Fibroblast of lung (primary cell): ENCODE measurements around the gene TARM1. TPM values are rescaled to one million over a fixed set of nuclear protein-coding genes. Genes with fewer than 3 reads are reported as not detected.

Experiments used
- DNase-seq, 2 donors: peaks; one replicate each; pipeline versions ENCODE4 v3.0.0 to v3.0.0-alpha.2; 2010; ENCODE audit warnings: low read depth in 2 of 2
- H2AFZ ChIP-seq: 2 replicates; pipeline ENCODE4 v1.5.1; 2012; ENCODE audit warnings: low read length, control low read depth, inconsistent platforms
- H3K27ac ChIP-seq: 2 replicates; pipeline ENCODE4 v1.5.1; 2011; ENCODE audit warnings: low read length, control low read depth; ENCODE audit not compliant: insufficient read depth
- H3K27me3 ChIP-seq: 2 replicates; pipeline ENCODE4 v1.5.1; 2011; ENCODE audit warnings: mild to moderate bottlenecking, low read length; ENCODE audit not compliant: control insufficient read depth, insufficient read depth
- H3K36me3 ChIP-seq: 2 replicates; pipeline ENCODE4 v1.5.1; 2011; ENCODE audit warnings: low read length; ENCODE audit not compliant: control insufficient read depth, insufficient read depth
- H3K4me1 ChIP-seq: 2 replicates; pipeline ENCODE4 v1.5.1; 2011; ENCODE audit warnings: low read length; ENCODE audit not compliant: control insufficient read depth, insufficient read depth; ENCODE audit errors: extremely low read depth
- H3K4me2 ChIP-seq: 2 replicates; pipeline ENCODE4 v1.5.1; 2011; ENCODE audit warnings: low read length, control low read depth; ENCODE audit not compliant: insufficient read depth; ENCODE audit errors: extremely low read depth
- H3K4me3 ChIP-seq, 4 experiments: fragments of 200-600 bp in 1 of 4; sonication (generic) in 1 of 4; replicated peaks in 1 of 4; 2 replicates each; pipeline ENCODE4 v1.5.1; 2011 to 2016; ENCODE audit warnings: low read length in 4 of 4, low read depth in 3 of 4, mild to moderate bottlenecking in 3 of 4, control low read depth in 2 of 4, inconsistent platforms in 1 of 4, mixed read lengths in 1 of 4; ENCODE audit not compliant: insufficient read depth in 1 of 4; ENCODE audit errors: control extremely low read depth in 1 of 4
- H3K79me2 ChIP-seq: 2 replicates; pipeline ENCODE4 v1.5.1; 2012; ENCODE audit warnings: mild to moderate bottlenecking, low read length, inconsistent platforms; ENCODE audit not compliant: control insufficient read depth, insufficient read depth
- H3K9ac ChIP-seq: 2 replicates; pipeline ENCODE4 v1.5.1; 2011; ENCODE audit warnings: mild to moderate bottlenecking, low read length, control low read depth; ENCODE audit not compliant: insufficient read depth
- H3K9me3 ChIP-seq: 2 replicates; pipeline ENCODE4 v1.5.1; 2012; ENCODE audit warnings: low read depth, low read length; ENCODE audit not compliant: control insufficient read depth, insufficient read depth
- H4K20me1 ChIP-seq: 2 replicates; pipeline ENCODE4 v1.5.1; 2011; ENCODE audit warnings: low read length; ENCODE audit not compliant: control insufficient read depth, insufficient read depth; ENCODE audit errors: extremely low read depth
- CTCF ChIP-seq, 2 donors: IDR thresholded peaks in 1 of 2; conservative IDR thresholded peaks in 1 of 2; 1 replicate in 1 of 2; 2 replicates in 1 of 2; pipeline ENCODE4 v1.5.1; 2011 to 2012; ENCODE audit warnings: low read length in 2 of 2, control low read depth in 1 of 2, inconsistent platforms in 1 of 2, low read depth in 1 of 2, mild to moderate bottlenecking in 1 of 2
- EZH2 ChIP-seq: IDR thresholded peaks from 2 replicates; pipeline ENCODE4 v1.5.1; 2012; ENCODE audit warnings: low read length, control low read depth, mild to moderate bottlenecking; ENCODE audit errors: missing control alignments
- polyA plus RNA-seq, 2 donors: library from polyadenylated mRNA; depleted of rRNA in 1 of 2; stranded (reverse) in 1 of 2; unstranded in 1 of 2; fragments of >200 nt; gene quantifications; 2 replicates each; pipeline ENCODE4 v1.2.1, GENCODE V29; 2011 to 2012; ENCODE audit warnings: missing spikeins in 1 of 2
- total RNA-seq: library from RNA; depleted of rRNA; stranded (reverse); fragments of >200 nt; gene quantifications from 2 replicates; pipeline ENCODE4 v1.2.1, GENCODE V29; 2014

TARM1 gene
- total and polyA plus RNA-seq, 2 donors (not counting 1 experiment from before 2014, with no cell fraction given), result not detected

GRCh38 chr19:54108496-54108895 is 27.3 kb upstream of the TARM1 start:
- Histone ChIP-seq H3K9ac (no peak overlapping the region), H3K36me3 (peaks cover 12% of the 10 kb centered on the region), H3K9me3 (no peaks in the 10 kb centered on the region)

GRCh38 chr19:54107876-54108490 is 26.8 kb upstream of the TARM1 start:
- Histone ChIP-seq H3K36me3 (peaks cover 12% of the 10 kb centered on the region), H3K27ac (no peak overlapping the region), H3K79me2 (peaks cover 9% of the 10 kb centered on the region), H3K4me3 (no peak overlapping the region), H4K20me1 (no peaks in the 10 kb centered on the region), H3K9ac (no peak overlapping the region), H3K4me2 (no peak overlapping the region), H3K9me3 (no peaks in the 10 kb centered on the region), H2AFZ (no peak overlapping the region), H3K4me1 (no peaks in the 10 kb centered on the region), H3K27me3 (no peaks in the 10 kb centered on the region)
- TF ChIP-seq CTCF (conservative IDR thresholded peaks at IDR 0.05 in 1 of 2, IDR thresholded peaks at IDR 0.05 in 1 of 2; ENCODE audit: low read depth in 1 of 2, low read length in 2 of 2), result no peak
- no peak for TF ChIP-seq EZH2
- DNase-seq, result no peak

More at GRCh38 chr19:54108496-54108895, 27.3 kb upstream of the TARM1 start:
- H3K4me3 ChIP-seq, result no peak overlapping the region
- H4K20me1 ChIP-seq, result no peaks in the 10 kb centered on the region
- TF ChIP-seq EZH2, result no peak
- TF ChIP-seq CTCF (conservative IDR thresholded peaks at IDR 0.05 in 1 of 2, IDR thresholded peaks at IDR 0.05 in 1 of 2; ENCODE audit: low read depth in 1 of 2, low read length in 2 of 2), result no peak
- DNase-seq, result no peak
- no peaks in the 10 kb centered on the region for H3K27me3 ChIP-seq
- H2AFZ ChIP-seq, result no peak overlapping the region
- H3K27ac ChIP-seq, result no peak overlapping the region
- H3K4me1 ChIP-seq, result no peaks in the 10 kb centered on the region
- no peak overlapping the region for H3K4me2 ChIP-seq
- H3K79me2 ChIP-seq, result peaks cover 3% of the 10 kb centered on the region

GRCh38 chr19:54106716-54107115 is 25.6 kb upstream of the TARM1 start:
- DNase-seq, result no peak
- H3K79me2 ChIP-seq, result peaks cover 11% of the 10 kb centered on the region
- H3K9ac ChIP-seq, result no peak overlapping the region

More at GRCh38 chr19:54106716-54107115, 25.6 kb upstream of the TARM1 start:
- no peaks in the 10 kb centered on the region for H3K9me3 ChIP-seq
- H3K4me3 ChIP-seq, result no peak overlapping the region
- TF ChIP-seq EZH2 (no peak), CTCF (conservative IDR thresholded peaks at IDR 0.05 in 1 of 2, IDR thresholded peaks at IDR 0.05 in 1 of 2; ENCODE audit: low read depth in 1 of 2, low read length in 2 of 2) (no peak)
- H3K4me2 ChIP-seq, result no peak overlapping the region
- peaks cover 12% of the 10 kb centered on the region for H3K36me3 ChIP-seq
- H3K4me1 ChIP-seq, result no peaks in the 10 kb centered on the region
- H4K20me1 ChIP-seq, result no peaks in the 10 kb centered on the region
- no peak overlapping the region for H2AFZ ChIP-seq
- H3K27ac ChIP-seq, result no peak overlapping the region
- H3K27me3 ChIP-seq, result no peaks in the 10 kb centered on the region
